Loucy (cell line): Measurements from ENCODE around the gene BRCA1.

Source experiments
- H2AFZ ChIP-seq: fragments of 200-600 bp; sonication (generic); 2 replicates; pipeline ENCODE4 v1.6.0; 2016; ENCODE audit warnings: antibody characterized with exemption, mild to moderate bottlenecking, low read length, moderate library complexity
- H3F3A ChIP-seq: fragments of 200-600 bp; 2 replicates; pipeline ENCODE4 v1.6.0; 2016; ENCODE audit warnings: antibody characterized with exemption, low read depth, mild to moderate bottlenecking
- H3K27me3 ChIP-seq: fragments of 200-600 bp; sonication (generic); 2 replicates; pipeline ENCODE4 v1.6.1; 2014; ENCODE audit warnings: low read length, mild to moderate bottlenecking; ENCODE audit not compliant: insufficient read depth, poor library complexity, severe bottlenecking
- H3K36me3 ChIP-seq: fragments of 200-600 bp; sonication (generic); 2 replicates; pipeline ENCODE4 v1.6.1; 2016; ENCODE audit warnings: low read length; ENCODE audit not compliant: insufficient read depth
- H3K4me1 ChIP-seq: fragments of 200-600 bp; sonication (generic); 2 replicates; pipeline ENCODE4 v1.5.1; 2014; ENCODE audit warnings: low read length, mild to moderate bottlenecking; ENCODE audit not compliant: insufficient read depth, poor library complexity, severe bottlenecking
- H3K4me2 ChIP-seq: fragments of 200-600 bp; sonication (generic); 2 replicates; pipeline ENCODE4 v1.6.0; 2014; ENCODE audit warnings: antibody characterized with exemption, low read length, low read depth, mild to moderate bottlenecking; ENCODE audit not compliant: poor library complexity, severe bottlenecking
- H3K4me3 ChIP-seq: fragments of 200-600 bp; sonication (generic); 2 replicates; pipeline ENCODE4 v1.5.1; 2014; ENCODE audit warnings: low read length, mild to moderate bottlenecking, mixed read lengths; ENCODE audit not compliant: poor library complexity, severe bottlenecking
- H3K79me2 ChIP-seq: fragments of 200-600 bp; sonication (generic); 2 replicates; pipeline ENCODE4 v1.6.1; 2014; ENCODE audit warnings: low read length; ENCODE audit not compliant: insufficient read depth
- H3K9ac ChIP-seq: fragments of 200-600 bp; sonication (generic); 2 replicates; pipeline ENCODE4 v1.6.0; 2014; ENCODE audit warnings: mild to moderate bottlenecking, low read depth, low read length, moderate library complexity; ENCODE audit not compliant: poor library complexity, severe bottlenecking
- H3K9me2 ChIP-seq: fragments of 200-600 bp; sonication (generic); replicated peaks from 2 replicates; pipeline ENCODE4 v1.6.1; 2016; ENCODE audit warnings: low read depth, low read length, mixed read lengths
- H3K9me3 ChIP-seq: fragments of 200-600 bp; sonication (generic); 2 replicates; pipeline ENCODE4 v1.6.1; 2014; ENCODE audit warnings: mild to moderate bottlenecking, antibody characterized with exemption, low read length, low read depth; ENCODE audit not compliant: insufficient read depth
- H4K20me1 ChIP-seq: fragments of 200-600 bp; sonication (generic); 2 replicates; pipeline ENCODE4 v1.6.0; 2014; ENCODE audit warnings: antibody characterized with exemption, low read length, mild to moderate bottlenecking; ENCODE audit not compliant: insufficient read depth, poor library complexity, severe bottlenecking
- EZH2phosphoT487 ChIP-seq: fragments of 200-600 bp; IDR thresholded peaks from 2 replicates; pipeline ENCODE4 v1.6.1; 2018; ENCODE audit warnings: antibody characterized with exemption, mild to moderate bottlenecking, moderate library complexity, borderline replicate concordance
- TF ChIP-seq, protein P1 (sequence below): fragments of 200-600 bp; sonication (generic); conservative IDR thresholded peaks from 2 replicates; pipeline ENCODE4 v1.5.1; 2014; ENCODE audit warnings: mild to moderate bottlenecking, antibody characterized with exemption, low read length

The BRCA1 gene

DNA sequence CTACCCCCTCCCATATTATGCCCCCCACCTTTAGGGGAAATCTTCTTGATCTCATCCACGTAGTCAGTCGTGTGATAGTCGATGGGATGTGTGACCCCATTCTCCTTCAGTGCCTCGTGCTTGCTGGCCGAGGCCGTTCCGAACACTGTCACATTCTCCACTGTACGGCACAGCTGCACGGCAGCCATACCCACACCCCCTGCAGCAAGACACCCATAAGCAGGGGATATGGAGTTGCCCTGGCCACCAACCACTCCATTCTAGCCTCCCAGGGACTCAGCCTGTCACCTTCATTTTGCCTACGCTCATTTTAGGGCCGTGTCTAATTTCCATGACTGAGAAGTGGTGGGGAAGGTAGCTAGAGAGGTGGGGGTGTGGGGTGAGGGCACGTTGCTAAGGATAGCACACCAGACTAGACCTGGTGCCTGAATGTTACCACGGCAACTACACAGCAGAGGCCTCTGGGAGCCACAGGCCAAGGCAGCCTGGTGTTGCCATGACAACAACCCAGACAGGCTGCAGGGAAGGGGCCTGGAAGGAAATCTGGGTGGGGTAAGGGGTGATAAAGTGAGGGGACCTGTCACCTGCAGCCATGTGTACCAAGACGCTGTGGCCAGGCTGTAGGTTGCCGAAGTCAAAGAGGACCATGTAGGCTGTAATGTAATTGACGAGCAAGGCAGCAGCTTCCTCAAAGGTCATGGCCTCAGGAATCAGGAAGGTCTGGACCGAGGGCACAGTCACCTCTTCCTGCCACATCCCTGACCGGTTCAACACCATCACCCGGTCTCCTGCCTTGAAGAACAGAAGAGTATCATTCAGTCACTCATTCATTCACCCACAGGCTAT, 106.9 kb downstream of the BRCA1 start:
- TF ChIP-seq EZH2phosphoT487, result no peak
- TF ChIP-seq, protein P1, sequence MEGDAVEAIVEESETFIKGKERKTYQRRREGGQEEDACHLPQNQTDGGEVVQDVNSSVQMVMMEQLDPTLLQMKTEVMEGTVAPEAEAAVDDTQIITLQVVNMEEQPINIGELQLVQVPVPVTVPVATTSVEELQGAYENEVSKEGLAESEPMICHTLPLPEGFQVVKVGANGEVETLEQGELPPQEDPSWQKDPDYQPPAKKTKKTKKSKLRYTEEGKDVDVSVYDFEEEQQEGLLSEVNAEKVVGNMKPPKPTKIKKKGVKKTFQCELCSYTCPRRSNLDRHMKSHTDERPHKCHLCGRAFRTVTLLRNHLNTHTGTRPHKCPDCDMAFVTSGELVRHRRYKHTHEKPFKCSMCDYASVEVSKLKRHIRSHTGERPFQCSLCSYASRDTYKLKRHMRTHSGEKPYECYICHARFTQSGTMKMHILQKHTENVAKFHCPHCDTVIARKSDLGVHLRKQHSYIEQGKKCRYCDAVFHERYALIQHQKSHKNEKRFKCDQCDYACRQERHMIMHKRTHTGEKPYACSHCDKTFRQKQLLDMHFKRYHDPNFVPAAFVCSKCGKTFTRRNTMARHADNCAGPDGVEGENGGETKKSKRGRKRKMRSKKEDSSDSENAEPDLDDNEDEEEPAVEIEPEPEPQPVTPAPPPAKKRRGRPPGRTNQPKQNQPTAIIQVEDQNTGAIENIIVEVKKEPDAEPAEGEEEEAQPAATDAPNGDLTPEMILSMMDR, result no peak
- H3K36me3 ChIP-seq, result peaks cover 27% of the 10 kb centered on the region; the same call in 1 of the 2 replicates
- peak overlapping the region; percentile 92 for H3K4me3 ChIP-seq
- peaks cover 46% of the 10 kb centered on the region for H3K79me2 ChIP-seq
- H3K9ac ChIP-seq, result no peak overlapping the region
- H3K9me2 ChIP-seq, result no peaks in the 10 kb centered on the region
- no peaks in the 10 kb centered on the region for H3K9me3 ChIP-seq
- 0 out of 2 replicates have a peak, but pooled peaks cover 4% of the 10 kb centered on the region for H3F3A ChIP-seq
- H2AFZ ChIP-seq, result no peak overlapping the region
- peaks cover 29% of the 10 kb centered on the region for H3K4me1 ChIP-seq
- H3K27me3 ChIP-seq, result no peaks in the 10 kb centered on the region
- peaks cover 24% of the 10 kb centered on the region for H4K20me1 ChIP-seq
- H3K4me2 ChIP-seq, result peak overlapping the region; percentile 91

DNA sequence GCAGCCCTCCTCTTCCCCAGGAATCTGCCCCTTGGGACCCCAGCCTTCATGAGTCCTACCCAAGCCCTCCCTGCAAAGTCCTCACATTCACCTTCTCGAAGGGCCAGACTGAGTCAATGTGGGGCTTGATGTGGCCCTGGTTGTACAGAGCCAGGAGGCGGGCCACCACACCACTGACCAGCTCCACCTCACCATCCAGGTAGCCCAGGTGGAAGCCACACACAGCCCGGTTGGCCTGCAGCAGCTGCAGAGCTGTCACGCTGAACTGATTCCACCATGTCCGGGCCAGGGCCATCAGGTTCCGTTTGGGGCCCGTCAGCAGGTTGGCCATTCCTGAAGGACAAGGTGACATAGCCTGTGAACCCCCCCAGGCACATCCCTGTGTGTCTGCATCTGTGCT, 108.9 kb downstream of the BRCA1 start:
- Histone ChIP-seq H4K20me1 (peaks cover 24% of the 10 kb centered on the region), H3K4me1 (peaks cover 29% of the 10 kb centered on the region), H3K27me3 (no peaks in the 10 kb centered on the region), H3K36me3 (peaks cover 27% of the 10 kb centered on the region; the same call in 1 of the 2 replicates), H3K4me2 (no peak overlapping the region), H3F3A (no peaks in the 10 kb centered on the region), H3K9me3 (no peaks in the 10 kb centered on the region), H3K79me2 (peaks cover 40% of the 10 kb centered on the region), H3K4me3 (no peak overlapping the region), H3K9ac (no peak overlapping the region), H2AFZ (no peak overlapping the region), H3K9me2 (no peaks in the 10 kb centered on the region)
- no peak for TF ChIP-seq EZH2phosphoT487
- TF ChIP-seq, protein P1, result no peak

DNA sequence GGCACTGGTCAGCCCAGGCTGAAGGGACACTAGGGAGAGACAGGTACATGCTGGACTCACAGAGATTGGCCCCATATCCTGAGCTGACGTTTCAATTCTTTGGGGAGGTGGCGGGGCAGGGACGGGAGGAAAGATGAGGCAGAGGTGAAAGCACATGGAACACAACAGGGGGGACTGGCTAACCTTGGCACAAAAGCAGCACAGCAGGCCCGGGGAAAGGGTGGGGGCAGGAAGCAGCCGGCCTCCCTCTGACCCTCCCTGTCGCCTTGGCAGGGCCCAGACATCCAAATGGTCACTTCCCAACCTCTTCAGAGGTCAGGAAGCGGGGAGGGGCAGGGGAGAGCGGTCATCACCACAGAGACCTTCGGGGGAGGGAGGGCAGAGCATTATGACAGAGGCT, 109.6 kb downstream of the BRCA1 start:
- Histone ChIP-seq H4K20me1 (peaks cover 21% of the 10 kb centered on the region), H3K9ac (no peak overlapping the region), H3K9me2 (no peaks in the 10 kb centered on the region), H3K4me3 (no peak overlapping the region), H3K9me3 (no peaks in the 10 kb centered on the region), H3K4me2 (no peak overlapping the region), H3K79me2 (peaks cover 34% of the 10 kb centered on the region), H3F3A (no peaks in the 10 kb centered on the region), H3K27me3 (no peaks in the 10 kb centered on the region), H3K36me3 (peaks cover 27% of the 10 kb centered on the region; the same call in 1 of the 2 replicates), H2AFZ (no peak overlapping the region), H3K4me1 (peaks cover 24% of the 10 kb centered on the region)
- TF ChIP-seq EZH2phosphoT487, result no peak
- TF ChIP-seq, protein P1, result no peak
